GF-D8 (cell line): ENCODE results near the gene POLE3.
"Not testable (repeated sequence)": the region's sequence is repeated elsewhere in the genome, so short reads cannot be mapped to it uniquely, and the experiment has no call there.

Experiments used
- DNase-seq: peaks from one replicate; lab custom pipeline; 2025; lab: John Stamatoyannopoulos, UW

POLE3 gene

DNA sequence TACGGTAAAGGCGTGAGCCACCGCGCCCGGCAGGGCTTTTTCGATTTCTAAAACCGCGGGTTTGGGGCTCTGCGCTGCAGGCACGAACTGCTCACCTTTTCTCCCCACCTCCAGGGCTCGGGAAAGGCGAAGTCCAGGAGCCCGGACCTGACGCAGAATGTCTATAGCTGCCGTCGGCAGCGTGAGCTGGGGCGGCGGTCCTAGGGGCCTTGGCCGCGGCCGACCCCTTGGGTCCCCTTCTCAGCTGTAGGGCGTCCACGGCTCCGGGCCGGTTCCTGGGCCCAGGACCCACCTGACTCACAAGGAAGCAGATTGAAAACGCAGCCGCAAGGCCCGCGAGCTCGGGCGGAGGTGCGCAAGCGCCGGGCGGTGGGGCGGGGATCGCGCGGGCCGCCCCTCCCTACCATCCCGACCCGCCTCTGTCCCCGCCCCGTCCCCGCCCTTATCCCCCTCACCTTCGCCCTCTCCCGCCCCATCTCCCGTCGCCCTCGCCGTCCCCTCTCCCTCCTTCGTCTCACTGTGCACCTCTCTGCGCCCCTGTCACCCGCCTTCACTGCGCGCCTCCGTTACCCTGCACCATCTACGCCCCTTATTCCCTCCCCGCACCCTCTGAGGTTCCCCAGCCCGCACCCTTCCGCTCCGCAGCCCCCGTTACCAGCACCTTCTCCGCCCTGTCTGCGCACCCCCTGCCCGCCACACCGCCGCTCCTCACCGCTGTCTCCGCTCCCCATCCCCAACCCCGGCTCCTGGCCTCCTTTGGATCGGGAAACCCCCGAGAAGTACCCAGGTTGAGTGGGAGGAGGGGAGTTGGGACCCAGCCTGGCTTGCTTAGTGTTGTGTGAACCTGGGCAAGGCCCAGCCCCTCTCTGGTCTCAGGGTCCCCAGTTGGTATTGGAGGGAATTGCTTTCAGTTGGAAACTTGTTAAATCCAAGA lies 33.6 kb downstream of the POLE3 start, which contains the start of gene HDHD3:
Gene HDHD3, minus strand, starts transcription at position 353 of the 934 bp plus-strand sequence. CDS start 2,632 bp downstream, outside the sequence.
- no peak for DNase-seq

DNA sequence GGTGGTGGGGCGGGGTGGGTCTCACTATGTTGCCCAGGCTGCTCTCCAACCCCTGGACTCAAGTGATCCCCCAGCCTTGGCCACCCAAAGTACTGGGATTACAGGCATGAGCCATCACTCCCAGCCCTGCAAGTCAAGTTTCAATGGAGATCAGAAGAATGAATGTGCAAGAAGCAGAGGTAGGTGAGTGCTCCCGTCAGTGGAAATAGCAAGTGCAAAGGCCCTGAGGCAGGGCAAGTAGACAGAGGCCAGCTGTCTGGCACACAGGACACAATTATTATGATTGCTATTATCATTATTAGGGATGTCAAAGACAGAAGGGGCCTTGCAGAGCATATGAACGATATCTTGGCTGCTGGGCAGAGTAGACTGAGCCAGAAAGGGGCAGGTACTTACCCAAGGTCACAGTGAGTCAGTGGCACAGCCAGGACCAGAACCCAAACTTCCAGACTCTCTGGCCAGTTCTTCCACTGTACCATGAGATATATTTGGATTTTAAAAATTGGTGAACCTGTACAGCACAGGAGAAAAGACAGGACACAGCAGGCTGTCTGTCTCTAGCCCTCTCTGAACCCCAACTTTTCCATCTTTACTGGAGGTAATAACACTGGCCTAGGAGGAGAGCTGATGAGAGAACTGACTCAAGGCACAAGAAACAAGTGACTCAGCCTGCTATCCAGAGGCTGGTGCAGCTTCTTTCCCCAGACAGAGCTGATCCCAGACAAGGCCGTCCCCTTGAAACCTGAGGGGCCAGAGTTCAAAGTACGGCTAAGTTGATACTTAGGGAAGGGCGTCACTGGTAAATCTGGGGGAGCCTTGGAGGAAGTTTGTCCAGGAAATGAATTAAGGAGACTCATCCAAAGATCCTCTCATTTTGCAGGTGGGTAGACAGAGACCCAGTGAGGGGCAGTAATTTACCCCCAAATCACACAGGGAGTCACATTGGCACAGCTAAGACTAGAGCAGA lies 35.1 kb downstream of the POLE3 start:
- DNase-seq = no peak

DNA sequence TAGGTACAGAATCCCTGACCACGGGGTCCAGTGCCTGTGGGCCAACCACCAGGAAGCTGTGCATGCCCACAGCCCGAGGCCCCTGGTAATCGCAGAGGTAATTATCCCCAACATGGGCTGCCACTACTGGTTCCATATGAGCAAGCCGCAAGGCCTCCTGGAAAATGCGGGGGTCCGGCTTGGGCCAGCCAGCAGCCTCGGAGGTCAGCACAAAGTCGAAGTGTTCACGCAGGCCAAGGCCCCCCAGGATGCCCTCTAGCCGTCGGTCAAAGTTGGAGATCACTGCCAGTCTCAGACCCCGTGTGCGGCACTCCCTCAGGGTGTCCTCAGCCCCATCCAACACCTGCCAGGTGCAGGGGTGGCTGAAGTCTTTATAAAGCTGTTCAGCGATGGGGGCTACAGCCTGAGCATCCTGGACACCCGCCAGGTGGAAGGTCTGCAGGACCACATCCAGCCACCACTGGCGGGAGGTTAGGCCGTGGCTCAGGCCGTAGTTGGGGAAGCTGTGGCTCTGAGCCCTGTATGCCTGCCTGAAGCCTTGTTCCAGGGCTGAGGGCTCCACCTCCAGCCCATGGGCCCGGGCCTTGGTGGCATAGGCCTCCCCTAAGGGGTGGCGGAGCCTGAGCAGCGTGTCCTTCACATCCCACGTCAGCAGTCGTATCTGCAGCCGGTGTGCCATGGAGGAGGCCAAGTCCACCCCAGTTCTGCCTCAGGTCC lies 36.6 kb downstream of the POLE3 start:
- no peak for DNase-seq

DNA sequence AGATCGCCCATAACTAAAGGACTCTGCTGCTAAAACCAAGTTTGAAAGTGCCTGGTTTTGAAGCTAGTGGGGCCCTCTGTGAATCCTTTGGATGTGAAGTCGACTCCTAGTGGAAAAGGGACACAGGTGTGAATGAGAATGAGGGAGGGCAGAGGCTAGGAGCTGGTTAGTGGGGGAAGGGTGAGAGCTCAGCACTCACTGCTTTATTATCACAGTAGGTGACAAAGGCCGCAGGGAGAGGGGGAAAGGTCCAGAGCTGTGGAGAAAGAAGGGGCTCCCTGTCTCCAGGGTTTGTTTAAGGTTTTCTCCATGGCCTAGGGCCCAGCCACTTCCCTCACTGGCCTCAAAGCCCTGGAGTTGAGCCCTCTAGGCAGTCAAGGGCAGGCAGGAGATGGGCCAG lies 37.2 kb downstream of the POLE3 start:
- DNase-seq = no peak

DNA sequence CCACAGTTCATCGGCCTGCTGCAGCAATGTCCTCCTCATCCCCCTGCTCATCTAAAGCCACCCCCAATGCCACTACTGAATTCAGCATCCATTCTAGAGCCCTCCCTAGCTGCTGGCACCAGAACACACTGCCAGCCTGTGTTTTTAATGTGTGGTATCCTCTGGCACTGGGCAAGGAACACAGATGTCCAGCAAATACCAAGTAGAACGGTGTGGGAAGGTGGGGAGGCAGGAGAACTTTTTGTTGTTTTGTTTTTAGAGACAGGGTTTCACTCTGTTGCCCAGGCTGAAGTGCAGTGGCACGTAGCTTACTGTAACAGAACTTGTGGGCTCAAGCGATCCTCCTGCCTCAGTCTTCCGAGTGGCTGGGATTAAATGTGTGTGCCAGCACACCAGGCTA lies 38.4 kb downstream of the POLE3 start:
- DNase-seq = no peak

DNA sequence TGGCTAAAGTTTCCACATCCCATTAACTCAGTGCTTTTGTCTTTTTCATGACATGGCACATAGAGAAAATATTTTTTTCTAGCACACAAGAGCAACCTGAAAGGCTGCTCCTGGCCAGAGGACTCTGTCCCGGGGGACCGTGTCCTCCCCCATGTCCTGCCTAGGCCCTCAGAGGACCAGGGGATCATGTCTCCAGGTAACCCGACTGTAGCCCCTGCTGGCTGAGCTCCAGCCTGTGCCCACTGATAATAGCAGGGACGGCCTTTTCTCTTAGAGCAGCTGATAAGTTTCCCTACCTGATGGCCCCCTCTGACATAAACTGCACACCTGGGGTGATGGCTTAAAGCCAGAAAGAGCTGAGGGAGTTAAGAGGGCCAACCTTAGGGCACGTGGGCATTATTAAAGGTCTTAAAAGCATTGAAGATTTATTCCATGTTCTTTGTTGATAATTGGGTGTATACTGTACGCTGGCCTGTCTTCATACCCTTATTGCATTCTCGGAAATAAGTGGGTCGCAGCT lies 39.6 kb downstream of the POLE3 start:
- DNase-seq = no peak

DNA sequence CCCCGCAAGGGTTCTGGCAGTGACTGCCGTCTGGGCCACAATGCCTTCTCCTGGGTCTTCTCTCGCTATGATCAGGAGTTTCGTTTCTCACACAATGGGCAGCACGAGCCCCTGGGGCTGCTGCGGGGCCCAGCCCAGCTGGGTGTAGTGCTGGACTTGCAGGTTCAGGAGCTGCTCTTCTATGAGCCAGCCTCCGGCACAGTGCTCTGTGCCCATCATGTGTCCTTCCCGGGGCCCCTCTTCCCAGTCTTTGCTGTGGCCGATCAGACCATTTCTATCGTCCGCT lies 40.7 kb downstream of the POLE3 start:
- no peak for DNase-seq

DNA sequence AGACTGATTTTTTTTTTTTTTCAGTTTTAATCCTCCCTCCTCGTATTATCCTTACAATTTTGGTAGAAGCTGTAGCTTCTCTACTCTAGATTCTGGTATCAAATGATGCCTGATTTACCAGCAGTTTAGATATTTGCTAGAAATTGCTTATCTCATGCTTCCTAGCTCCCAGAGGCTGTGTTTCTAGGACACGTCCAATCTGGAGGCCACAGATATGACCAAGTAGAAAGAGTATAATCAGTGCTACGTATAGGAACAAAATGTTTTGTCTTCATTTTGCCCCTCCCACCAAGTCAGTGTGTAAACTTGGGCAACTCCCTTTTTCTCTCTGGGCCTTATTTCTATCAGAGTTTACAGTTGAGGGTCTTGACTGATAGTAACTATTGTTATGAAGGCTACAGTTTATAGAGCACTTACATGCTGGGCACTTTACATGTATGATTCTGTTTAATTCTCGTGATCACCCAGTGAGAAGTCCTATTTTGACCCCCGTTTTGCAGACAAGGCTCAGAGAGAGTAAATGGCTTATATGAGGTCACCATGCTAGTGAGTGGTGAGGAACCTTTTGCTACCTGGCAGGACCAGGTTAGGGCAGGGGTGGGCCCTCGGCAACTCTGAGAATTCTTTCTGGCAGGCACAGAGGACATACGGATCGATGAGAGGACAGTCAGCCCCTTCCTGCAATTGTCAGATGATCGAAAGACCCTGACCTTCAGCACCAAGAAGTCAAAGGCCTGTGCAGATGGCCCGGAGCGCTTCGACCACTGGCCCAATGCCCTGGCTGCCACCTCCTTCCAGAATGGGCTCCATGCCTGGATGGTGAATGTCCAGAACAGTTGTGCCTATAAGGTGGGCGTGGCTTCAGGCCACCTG lies 41.3 kb downstream of the POLE3 start:
- DNase-seq = no peak

DNA sequence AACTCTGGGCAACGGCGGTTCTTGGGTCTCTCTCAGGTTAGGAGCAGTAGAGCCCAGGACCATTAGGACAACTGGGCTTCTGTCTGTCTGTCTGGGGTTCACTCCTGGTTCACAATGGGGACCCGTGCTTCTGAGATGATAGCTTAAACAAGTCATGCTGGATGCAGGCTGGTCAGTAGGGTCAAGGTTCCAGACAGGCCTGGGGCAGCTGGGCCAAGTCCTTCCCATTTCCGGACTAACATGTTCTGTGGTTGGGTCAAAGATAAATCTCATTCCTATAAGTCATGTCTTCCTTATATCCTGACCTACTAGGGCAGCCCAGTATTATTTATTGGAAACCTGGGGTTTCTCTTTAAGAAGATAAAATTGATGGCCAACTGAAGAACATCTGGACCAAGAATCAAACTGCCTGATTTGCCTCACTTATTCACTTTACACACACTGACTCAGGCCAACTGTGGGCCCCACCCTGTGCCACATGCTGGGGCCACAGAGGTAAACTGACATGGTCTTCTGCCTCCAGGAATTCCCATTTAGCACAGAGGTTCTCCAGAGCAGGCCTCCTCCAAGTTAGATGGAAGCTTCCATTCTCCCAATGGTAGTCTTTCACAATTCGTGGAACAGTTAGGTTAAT lies 42.0 kb downstream of the POLE3 start:
- no peak for DNase-seq

DNA sequence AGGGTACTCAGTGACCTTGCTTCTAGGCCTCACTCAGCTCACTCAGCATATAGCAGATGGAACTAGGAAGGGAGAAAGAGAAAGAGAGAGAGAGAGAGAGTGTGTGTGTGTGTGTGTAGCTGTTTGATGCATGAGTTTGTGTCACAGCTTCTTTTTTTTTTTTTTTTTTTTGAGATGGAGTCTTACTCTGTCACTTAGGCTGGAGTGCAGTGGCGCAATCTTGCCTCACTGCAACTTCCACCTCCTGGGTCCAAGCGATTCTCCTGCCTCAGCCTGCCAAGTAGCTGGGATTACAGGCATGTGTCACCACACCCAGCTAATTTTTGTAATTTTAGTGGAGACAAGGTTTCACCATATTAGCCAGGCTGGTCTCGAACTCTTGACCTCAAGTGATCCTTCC lies 44.8 kb downstream of the POLE3 start:
- DNase-seq = not testable (repeated sequence)

DNA sequence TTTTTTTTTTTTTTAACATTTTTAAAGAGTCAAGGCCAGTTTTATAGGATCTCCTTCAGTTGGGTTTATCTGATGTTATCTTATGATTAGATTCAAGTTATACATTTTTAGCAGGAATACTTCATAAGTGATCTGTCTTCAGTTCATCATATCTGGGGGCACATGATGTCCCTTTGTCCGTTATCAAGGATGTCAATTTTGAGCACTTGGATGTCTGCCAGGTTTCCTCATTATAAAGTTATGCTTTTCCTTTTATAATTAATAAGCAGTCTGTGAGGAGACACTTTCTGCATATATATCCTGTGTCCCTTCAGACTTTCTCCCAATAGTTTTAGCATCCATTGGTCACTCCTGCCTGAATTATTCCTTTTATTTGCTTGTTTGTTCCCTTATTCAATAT lies 45.5 kb downstream of the POLE3 start:
- no peak for DNase-seq

DNA sequence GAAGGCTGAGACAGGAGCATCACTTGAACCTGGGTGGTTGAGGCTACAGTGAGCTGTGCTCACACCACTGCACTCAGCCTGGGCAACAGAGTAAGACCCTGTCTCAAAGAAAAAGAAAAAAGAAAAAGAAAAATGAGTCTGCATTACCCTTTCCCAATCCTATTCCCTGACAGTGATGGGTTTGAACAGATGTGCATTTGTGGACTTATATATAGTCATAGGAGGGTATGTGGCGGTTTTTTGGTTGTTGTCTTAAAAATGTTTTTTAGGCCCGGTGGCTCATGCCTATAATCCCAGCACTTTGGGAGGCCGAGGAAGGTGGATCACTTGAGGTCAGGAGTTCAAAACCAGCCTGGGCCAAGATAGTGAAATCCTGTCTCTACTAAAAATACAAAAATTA lies 47.1 kb downstream of the POLE3 start:
- no peak for DNase-seq

DNA sequence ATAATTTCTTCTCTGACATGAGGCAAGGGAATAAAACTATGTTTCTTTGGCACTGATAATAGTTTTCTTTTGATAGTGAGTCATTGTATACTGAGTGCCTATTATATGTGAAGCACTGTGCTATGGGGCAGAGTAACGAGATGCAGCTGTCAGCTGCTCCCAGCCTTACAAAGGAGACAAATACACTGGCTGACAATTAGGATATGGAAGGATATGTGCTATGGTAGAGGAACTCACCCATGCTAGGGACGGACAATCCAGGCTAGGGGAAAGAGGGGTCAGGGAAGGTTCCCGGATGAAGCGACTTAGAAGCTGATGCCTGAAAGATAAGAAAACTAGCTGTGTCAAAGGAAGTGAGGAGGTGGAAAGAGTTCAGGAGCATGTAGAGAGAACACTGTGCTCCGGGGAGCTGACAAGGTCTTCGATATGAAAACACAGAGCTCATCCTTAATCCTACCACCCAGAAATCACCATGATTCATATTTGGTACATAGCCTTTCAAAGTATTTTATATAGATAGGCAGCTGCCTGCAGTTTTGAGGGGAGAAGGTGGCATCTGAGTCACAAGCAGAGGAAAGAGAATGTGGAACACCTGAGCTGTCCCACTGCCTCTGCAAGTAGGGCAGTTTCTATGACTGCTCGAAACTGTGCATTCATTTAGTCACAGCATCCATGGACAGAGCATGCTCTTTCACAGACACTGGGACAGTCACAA lies 49.0 kb downstream of the POLE3 start:
- no peak for DNase-seq

DNA sequence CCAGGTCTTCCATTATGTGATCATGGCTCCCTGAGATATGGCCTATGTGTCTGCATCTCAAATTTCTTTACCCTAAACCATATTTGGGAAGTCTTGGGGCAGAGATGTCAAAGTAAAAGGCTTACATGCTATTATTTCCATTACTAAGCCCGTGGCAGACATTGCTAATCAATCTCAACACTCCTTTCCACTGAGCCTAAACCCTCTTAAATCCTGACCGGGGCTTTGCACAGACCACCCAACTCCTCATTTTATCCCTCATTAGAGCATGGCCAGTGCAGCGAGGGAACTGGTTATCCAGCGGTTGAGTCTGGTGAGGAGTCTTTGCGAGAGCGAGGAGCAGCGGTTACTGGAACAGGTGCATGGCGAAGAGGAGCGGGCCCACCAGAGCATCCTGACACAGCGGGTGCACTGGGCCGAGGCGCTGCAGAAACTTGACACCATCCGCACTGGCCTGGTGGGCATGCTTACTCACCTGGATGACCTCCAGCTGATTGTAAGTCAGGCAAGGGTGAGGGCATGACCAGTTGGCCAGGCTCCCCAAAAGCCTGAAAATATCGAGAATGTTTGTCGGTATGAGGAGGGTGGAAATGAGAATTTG lies 50.1 kb downstream of the POLE3 start:
- DNase-seq = no peak

DNA sequence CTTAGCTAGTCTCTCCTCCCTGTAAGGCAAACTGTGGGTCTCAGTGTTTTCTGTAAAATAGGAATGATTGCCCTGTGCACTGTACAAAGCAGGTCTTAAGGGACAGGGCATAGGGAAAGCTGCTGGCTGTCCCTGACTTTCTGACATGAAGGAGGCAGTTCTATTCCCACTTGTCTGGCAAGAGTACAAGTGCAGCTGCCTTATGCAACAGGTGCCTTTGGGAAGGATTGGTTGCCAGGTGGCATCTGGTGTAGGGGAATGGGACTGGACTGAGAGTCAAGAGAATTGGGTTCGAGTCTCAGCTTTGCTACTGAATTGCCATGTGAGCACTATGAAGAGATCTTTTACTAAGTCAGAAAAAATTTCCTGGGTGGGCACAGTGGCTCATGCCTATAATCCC lies 51.1 kb downstream of the POLE3 start:
- DNase-seq = no peak
